K562 (cell line): Measurements from ENCODE around the gene CD46. TPM values are rescaled to one million over a fixed set of nuclear protein-coding genes. Genes with fewer than 3 reads are reported as not detected.

ENCODE experiments used
- AFF1 ChIP-seq, 2 experiments: fragments of 450-650 bp; IDR thresholded peaks; 2 replicates each; pipeline ENCODE4 v1.6.1; 2018; ENCODE audit warnings: mild to moderate bottlenecking in 2 of 2, low read depth in 1 of 2; ENCODE audit not compliant: partially characterized antibody in 2 of 2
- BCL6 ChIP-seq: fragments of 250-450 bp; sonication (Bioruptor Pico); IDR thresholded peaks from 2 replicates; pipeline ENCODE4 v1.4.0; 2020
- BDP1 ChIP-seq: IDR thresholded peaks from 3 replicates; pipeline ENCODE4 v1.6.1; 2011; ENCODE audit not compliant: insufficient read length, insufficient read depth
- DMBX1 ChIP-seq: fragments of 250-450 bp; sonication (Bioruptor Pico); IDR thresholded peaks from 2 replicates; pipeline ENCODE4 v1.8.0; 2022; ENCODE audit warnings: inconsistent platforms, mild to moderate bottlenecking, moderate library complexity, borderline replicate concordance
- E2F6 ChIP-seq, 2 experiments: IDR thresholded peaks; 2 replicates each; pipeline ENCODE4 v1.6.1; 2011; ENCODE audit warnings: borderline replicate concordance in 1 of 2, control low read depth in 1 of 2, low read depth in 1 of 2, low read length in 1 of 2, mild to moderate bottlenecking in 1 of 2, mixed read lengths in 1 of 2, moderate library complexity in 1 of 2; ENCODE audit not compliant: insufficient read depth in 1 of 2, insufficient read length in 1 of 2, poor library complexity in 1 of 2, severe bottlenecking in 1 of 2; ENCODE audit errors: extremely low read depth in 1 of 2
- EP400 ChIP-seq: fragments of 450-650 bp; IDR thresholded peaks from 2 replicates; pipeline ENCODE4 v1.6.1; 2017; ENCODE audit warnings: antibody characterized with exemption, mild to moderate bottlenecking, moderate library complexity
- FOSL1 ChIP-seq: fragments of 200-800 bp; sonication (Bioruptor generic); conservative IDR thresholded peaks from 2 replicates; pipeline ENCODE4 v1.6.1; 2016; ENCODE audit warnings: missing genetic modification characterization, missing compliant biosample characterization
- HNRNPUL1 ChIP-seq: fragments of 200-400 bp; formaldehyde crosslinking; IDR thresholded peaks from 2 replicates; pipeline ENCODE4 v1.6.1; 2017; ENCODE audit warnings: low read length
- IRF2 ChIP-seq: sonication (generic); formaldehyde crosslinking; IDR thresholded peaks from 2 replicates; pipeline ENCODE4 v1.8.1; 2022; ENCODE audit warnings: mild to moderate bottlenecking, missing genetic modification reagents
- MITF ChIP-seq: IDR thresholded peaks from 2 replicates; pipeline ENCODE4 v1.6.1; 2014; ENCODE audit warnings: antibody characterized with exemption
- MLLT1 ChIP-seq, 2 experiments: fragments of 450-650 bp; IDR thresholded peaks; 2 replicates each; pipeline ENCODE4 v1.6.1; 2016
- PREB ChIP-seq: sonication (generic); formaldehyde crosslinking; IDR thresholded peaks from 2 replicates; pipeline ENCODE4 v1.8.1; 2023; ENCODE audit warnings: mild to moderate bottlenecking, missing genetic modification reagents
- RBM34 ChIP-seq: fragments of 200-400 bp; formaldehyde crosslinking; IDR thresholded peaks from 2 replicates; pipeline ENCODE4 v1.6.1; 2018; ENCODE audit warnings: low read length, borderline replicate concordance; ENCODE audit not compliant: insufficient read depth
- SIN3A ChIP-seq, 2 experiments: fragments of 150-350 bp in 1 of 2; IDR thresholded peaks; 2 replicates each; pipeline ENCODE4 v1.6.1; 2011 to 2016; ENCODE audit warnings: borderline replicate concordance in 2 of 2, low read depth in 2 of 2, low read length in 2 of 2, mild to moderate bottlenecking in 2 of 2, moderate library complexity in 2 of 2; ENCODE audit not compliant: control insufficient read depth in 1 of 2
- SRSF3 ChIP-seq: fragments of 200-400 bp; formaldehyde crosslinking; IDR thresholded peaks from 2 replicates; pipeline ENCODE4 v1.6.1; 2016; ENCODE audit warnings: mild to moderate bottlenecking, low read length, moderate library complexity; ENCODE audit not compliant: insufficient read depth
- ZBTB17 ChIP-seq: fragments of 450-650 bp; formaldehyde crosslinking; IDR thresholded peaks from 2 replicates; pipeline ENCODE4 v1.4.0; 2020; ENCODE audit warnings: mild to moderate bottlenecking
- ZNF76 ChIP-seq: fragments of 250-450 bp; sonication (Bioruptor Pico); IDR thresholded peaks from 2 replicates; pipeline ENCODE4 v1.4.0; 2020; ENCODE audit warnings: mild to moderate bottlenecking, moderate library complexity, borderline replicate concordance
- ZNF830 ChIP-seq: fragments of 250-450 bp; sonication (Bioruptor Pico); IDR thresholded peaks from 2 replicates; pipeline ENCODE4 v1.5.0; 2021; ENCODE audit warnings: mild to moderate bottlenecking
- polyA plus RNA-seq, 8 experiments: library from polyadenylated mRNA; depleted of rRNA in 4 of 8; stranded (reverse) in 5 of 8; unstranded in 3 of 8; fragments of >200 nt; fragmentation: Nextera tagmentation in 2 of 8; fragmentation: Illumina TruSeq in 1 of 8; extraction: Ambion mirVana in 2 of 8; extraction: Trizol in 1 of 8; gene quantifications; 2 replicates each; pipeline versions ENCODE4 v1.2.1 to v1.2.3, GENCODE V29; 2011 to 2014; ENCODE audit warnings: inconsistent platforms in 1 of 8, missing spikeins in 1 of 8
- total RNA-seq, 7 experiments: library from RNA; depleted of rRNA in 6 of 7; stranded (reverse); fragments of >200 nt in 6 of 7; fragmentation: Illumina TruSeq in 2 of 7; extraction: Trizol in 2 of 7; gene quantifications; 2 replicates each; pipeline versions ENCODE4 v1.2.1 to v1.2.3, GENCODE V29; 2011 to 2021; ENCODE audit warnings: low replicate concordance in 1 of 7

CD46 gene
- total and polyA plus RNA-seq, 9 of the 15 experiments (the other 6 are each of a cell fraction or from before 2014, with no cell fraction given) = 87.9 to 374 (median 156) TPM

- no peak for TF ChIP-seq AFF1 (IDR thresholded peaks at IDR 0.05; ENCODE audit: low read depth in 1 of 2, partially characterized antibody in 2 of 2)
- TF ChIP-seq E2F6 (IDR thresholded peaks at IDR 0.05; ENCODE audit: borderline replicate concordance in 1 of 2, extremely low read depth in 1 of 2, insufficient read depth in 1 of 2, insufficient read length in 1 of 2, low read depth in 1 of 2, low read length in 1 of 2, poor library complexity in 1 of 2, severe bottlenecking in 1 of 2) = peak; percentile 72 to 79
- TF ChIP-seq RBM34 = no peak
- TF ChIP-seq ZNF830 (CRISPR knock-in tag) = 0 out of 2 replicates have a peak, but pooled peaks have one; percentile 32
- TF ChIP-seq ZNF76 = no peak
- peak; percentile 53 to 88; a peak in 3 of 4 replicates for TF ChIP-seq MLLT1 (IDR thresholded peaks at IDR 0.05)
- TF ChIP-seq HNRNPUL1 = no peak
- peak; percentile 61 for TF ChIP-seq EP400
- TF ChIP-seq DMBX1 (CRISPR knock-in tag) = peak; percentile 57
- no peak for TF ChIP-seq MITF
- TF ChIP-seq IRF2 = no peak
- TF ChIP-seq FOSL1 (tag) = 0 out of 2 replicates have a peak, but pooled peaks have one; percentile 33
- TF ChIP-seq SIN3A (IDR thresholded peaks at IDR 0.05; ENCODE audit: borderline replicate concordance in 2 of 2, control insufficient read depth in 1 of 2, low read depth in 2 of 2, low read length in 2 of 2) = no peak
- TF ChIP-seq SRSF3 = no peak
- no peak for TF ChIP-seq PREB (CRISPR knock-in tag)
- TF ChIP-seq ZBTB17 = no peak
- no peak for TF ChIP-seq BCL6 (CRISPR knock-in tag)
- no peak for TF ChIP-seq BDP1
Observed at GRCh38 chr1:207828485-207829158, 76.8 kb downstream of the CD46 start (continued).
